ENCODE results near the gene DNAH10.
A peak's percentile ranks its signal among the peaks of the same experiment; 100 is the strongest.

The DNAH10 gene

GRCh38 chr12:123854918-123855317 is 92.8 kb downstream of the DNAH10 start:
- 60% methylated on average over 4 of the region's 6 CpGs for WGBS (ENCODE audit: insufficient coverage)
- H3K36me3 ChIP-seq (ENCODE audit: control insufficient read depth in 4 of 4, insufficient read depth in 4 of 4, low read length in 3 of 4), result no peaks in the 10 kb centered on the region
- no peak overlapping the region for H3K27ac ChIP-seq (ENCODE audit: insufficient read depth in 1 of 2, low read depth in 1 of 2, low read length in 2 of 2, poor library complexity in 1 of 2, severe bottlenecking in 2 of 2)
- no peaks in the 10 kb centered on the region for H3K4me1 ChIP-seq (ENCODE audit: control extremely low read depth in 1 of 4, control insufficient read depth in 4 of 4, insufficient read depth in 4 of 4, low read length in 3 of 4)
- no peaks in the 10 kb centered on the region for H3K27me3 ChIP-seq (replicated peaks in 2 of 5; ENCODE audit: control insufficient read depth in 4 of 5, insufficient read depth in 5 of 5, low read length in 4 of 5)
- no peaks in the 10 kb centered on the region for H3K9me3 ChIP-seq (ENCODE audit: control extremely low read depth in 1 of 5, control insufficient read depth in 4 of 5, insufficient read depth in 2 of 5, low read depth in 1 of 5, low read length in 4 of 5)
- POLR2A ChIA-PET, result no interaction called here
- DNase-seq, result peak; percentile 4 to 21 (median 14)
- CTCF ChIA-PET, result no interaction called here
- no peak overlapping the region for H3K4me3 ChIP-seq (ENCODE audit: control insufficient read depth in 1 of 7, extremely low read depth in 1 of 7, insufficient read depth in 4 of 7, low read depth in 2 of 7, low read length in 6 of 7)

GRCh38 chr12:123856681-123857080 is 94.6 kb downstream of the DNAH10 start:
- H3K27ac ChIP-seq (ENCODE audit: insufficient read depth in 1 of 2, low read depth in 1 of 2, low read length in 2 of 2, poor library complexity in 1 of 2, severe bottlenecking in 2 of 2), result no peak overlapping the region
- no peaks in the 10 kb centered on the region for H3K27me3 ChIP-seq (replicated peaks in 2 of 5; ENCODE audit: control insufficient read depth in 4 of 5, insufficient read depth in 5 of 5, low read length in 4 of 5)
- H3K36me3 ChIP-seq (ENCODE audit: control insufficient read depth in 4 of 4, insufficient read depth in 4 of 4, low read length in 3 of 4), result no peaks in the 10 kb centered on the region
- DNase-seq, result no peak
- ChIA-PET POLR2A (no interaction called here), CTCF (no interaction called here)
- H3K9me3 ChIP-seq (ENCODE audit: control extremely low read depth in 1 of 5, control insufficient read depth in 4 of 5, insufficient read depth in 2 of 5, low read depth in 1 of 5, low read length in 4 of 5), result no peaks in the 10 kb centered on the region
- no peak overlapping the region for H3K4me3 ChIP-seq (ENCODE audit: control insufficient read depth in 1 of 7, extremely low read depth in 1 of 7, insufficient read depth in 4 of 7, low read depth in 2 of 7, low read length in 6 of 7)
- WGBS (ENCODE audit: insufficient coverage), result 73% methylated on average over 1 of the region's 1 CpG
- no peaks in the 10 kb centered on the region for H3K4me1 ChIP-seq (ENCODE audit: control extremely low read depth in 1 of 4, control insufficient read depth in 4 of 4, insufficient read depth in 4 of 4, low read length in 3 of 4)

- POLR2A ChIA-PET, result no interaction called here
- H3K36me3 ChIP-seq (ENCODE audit: control insufficient read depth in 4 of 4, insufficient read depth in 4 of 4, low read length in 3 of 4), result no peaks in the 10 kb centered on the region
- CTCF ChIA-PET, result interaction anchor here (1.3 kb wide), 1 partner anchor 45 kb away, joined by 3 read pairs; no protein-coding TSS in a partner anchor
These were observed 96.1 kb downstream of the DNAH10 start for GRCh38 chr12:123858176-123858575.

GRCh38 chr12:123859035-123859434 is 96.9 kb downstream of the DNAH10 start:
- Histone ChIP-seq H3K36me3 (ENCODE audit: control insufficient read depth in 4 of 4, insufficient read depth in 4 of 4, low read length in 3 of 4) (no peaks in the 10 kb centered on the region), H3K27ac (ENCODE audit: insufficient read depth in 1 of 2, low read depth in 1 of 2, low read length in 2 of 2, poor library complexity in 1 of 2, severe bottlenecking in 2 of 2) (no peak overlapping the region), H3K4me3 (ENCODE audit: control insufficient read depth in 1 of 7, extremely low read depth in 1 of 7, insufficient read depth in 4 of 7, low read depth in 2 of 7, low read length in 6 of 7) (no peak overlapping the region), H3K4me1 (ENCODE audit: control extremely low read depth in 1 of 4, control insufficient read depth in 4 of 4, insufficient read depth in 4 of 4, low read length in 3 of 4) (no peaks in the 10 kb centered on the region), H3K27me3 (replicated peaks in 2 of 5; ENCODE audit: control insufficient read depth in 4 of 5, insufficient read depth in 5 of 5, low read length in 4 of 5) (no peaks in the 10 kb centered on the region), H3K9me3 (ENCODE audit: control extremely low read depth in 1 of 5, control insufficient read depth in 4 of 5, insufficient read depth in 2 of 5, low read depth in 1 of 5, low read length in 4 of 5) (no peaks in the 10 kb centered on the region)
- no peak for DNase-seq
- WGBS (ENCODE audit: insufficient coverage), result 93% methylated on average over 9 of the region's 13 CpGs
- POLR2A ChIA-PET, result no interaction called here
- CTCF ChIA-PET, result no interaction called here

More at GRCh38 chr12:123858176-123858575, 96.1 kb downstream of the DNAH10 start:
- H3K27ac ChIP-seq (ENCODE audit: insufficient read depth in 1 of 2, low read depth in 1 of 2, low read length in 2 of 2, poor library complexity in 1 of 2, severe bottlenecking in 2 of 2), result no peak overlapping the region
- no peaks in the 10 kb centered on the region for H3K27me3 ChIP-seq (replicated peaks in 2 of 5; ENCODE audit: control insufficient read depth in 4 of 5, insufficient read depth in 5 of 5, low read length in 4 of 5)
- DNase-seq, result no peak
- H3K9me3 ChIP-seq (ENCODE audit: control extremely low read depth in 1 of 5, control insufficient read depth in 4 of 5, insufficient read depth in 2 of 5, low read depth in 1 of 5, low read length in 4 of 5), result no peaks in the 10 kb centered on the region
- H3K4me1 ChIP-seq (ENCODE audit: control extremely low read depth in 1 of 4, control insufficient read depth in 4 of 4, insufficient read depth in 4 of 4, low read length in 3 of 4), result no peaks in the 10 kb centered on the region
- WGBS (ENCODE audit: insufficient coverage), result 97% methylated on average over 9 of the region's 9 CpGs
- no peak overlapping the region for H3K4me3 ChIP-seq (ENCODE audit: control insufficient read depth in 1 of 7, extremely low read depth in 1 of 7, insufficient read depth in 4 of 7, low read depth in 2 of 7, low read length in 6 of 7)

GRCh38 chr12:123860377-123860776 is 98.3 kb downstream of the DNAH10 start:
- ChIA-PET CTCF (interaction anchor here (0.6 to 1.6 kb wide), 3 partner anchors 45 to 131 kb away, joined by 3 read pairs; no protein-coding TSS in a partner anchor), POLR2A (interaction anchor here (1.0 kb wide), 1 partner anchor 90 kb away, joined by 3 read pairs; no protein-coding TSS in a partner anchor)
- no CpG with 5 or more reads among the region's 3 CpGs for WGBS (ENCODE audit: insufficient coverage)
- DNase-seq, result peak; percentile 10 to 74 (median 38)
- H3K27ac ChIP-seq (ENCODE audit: insufficient read depth in 1 of 2, low read depth in 1 of 2, low read length in 2 of 2, poor library complexity in 1 of 2, severe bottlenecking in 2 of 2), result no peak overlapping the region
- H3K9me3 ChIP-seq (ENCODE audit: control extremely low read depth in 1 of 5, control insufficient read depth in 4 of 5, insufficient read depth in 2 of 5, low read depth in 1 of 5, low read length in 4 of 5), result no peaks in the 10 kb centered on the region
- no peak overlapping the region for H3K4me3 ChIP-seq (ENCODE audit: control insufficient read depth in 1 of 7, extremely low read depth in 1 of 7, insufficient read depth in 4 of 7, low read depth in 2 of 7, low read length in 6 of 7)
- H3K36me3 ChIP-seq (ENCODE audit: control insufficient read depth in 4 of 4, insufficient read depth in 4 of 4, low read length in 3 of 4), result no peaks in the 10 kb centered on the region
- no peaks in the 10 kb centered on the region for H3K4me1 ChIP-seq (ENCODE audit: control extremely low read depth in 1 of 4, control insufficient read depth in 4 of 4, insufficient read depth in 4 of 4, low read length in 3 of 4)
- H3K27me3 ChIP-seq (replicated peaks in 2 of 5; ENCODE audit: control insufficient read depth in 4 of 5, insufficient read depth in 5 of 5, low read length in 4 of 5), result no peaks in the 10 kb centered on the region

- no peaks in the 10 kb centered on the region for H3K27me3 ChIP-seq (replicated peaks in 2 of 5; ENCODE audit: control insufficient read depth in 4 of 5, insufficient read depth in 5 of 5, low read length in 4 of 5)
- ChIA-PET CTCF (interaction anchor here (1.0 to 1.6 kb wide), 2 partner anchors 126 to 130 kb away, joined by 3 read pairs; no protein-coding TSS in a partner anchor), POLR2A (interaction anchor here (1.0 kb wide), 1 partner anchor 91 kb away, joined by 3 read pairs; no protein-coding TSS in a partner anchor)
- no peak overlapping the region for H3K4me3 ChIP-seq (ENCODE audit: control insufficient read depth in 1 of 7, extremely low read depth in 1 of 7, insufficient read depth in 4 of 7, low read depth in 2 of 7, low read length in 6 of 7)
- no peaks in the 10 kb centered on the region for H3K9me3 ChIP-seq (ENCODE audit: control extremely low read depth in 1 of 5, control insufficient read depth in 4 of 5, insufficient read depth in 2 of 5, low read depth in 1 of 5, low read length in 4 of 5)
- DNase-seq, result no peak
- H3K36me3 ChIP-seq (ENCODE audit: control insufficient read depth in 4 of 4, insufficient read depth in 4 of 4, low read length in 3 of 4), result no peaks in the 10 kb centered on the region
- no peak overlapping the region for H3K27ac ChIP-seq (ENCODE audit: insufficient read depth in 1 of 2, low read depth in 1 of 2, low read length in 2 of 2, poor library complexity in 1 of 2, severe bottlenecking in 2 of 2)
- H3K4me1 ChIP-seq (ENCODE audit: control extremely low read depth in 1 of 4, control insufficient read depth in 4 of 4, insufficient read depth in 4 of 4, low read length in 3 of 4), result no peaks in the 10 kb centered on the region
- 98% methylated on average over 4 of the region's 4 CpGs for WGBS (ENCODE audit: insufficient coverage)
These were observed 99.3 kb downstream of the DNAH10 start for GRCh38 chr12:123861392-123861791.

- H3K27me3 ChIP-seq (replicated peaks in 2 of 5; ENCODE audit: control insufficient read depth in 4 of 5, insufficient read depth in 5 of 5, low read length in 4 of 5), result peaks cover 0 to 5% (median 0%) of the 10 kb centered on the region in 5 experiments
- no peak overlapping the region for H3K27ac ChIP-seq (ENCODE audit: insufficient read depth in 1 of 2, low read depth in 1 of 2, low read length in 2 of 2, poor library complexity in 1 of 2, severe bottlenecking in 2 of 2)
- no peak for DNase-seq
- no peak overlapping the region for H3K4me3 ChIP-seq (ENCODE audit: control insufficient read depth in 1 of 7, extremely low read depth in 1 of 7, insufficient read depth in 4 of 7, low read depth in 2 of 7, low read length in 6 of 7)
- no peaks in the 10 kb centered on the region for H3K9me3 ChIP-seq (ENCODE audit: control extremely low read depth in 1 of 5, control insufficient read depth in 4 of 5, insufficient read depth in 2 of 5, low read depth in 1 of 5, low read length in 4 of 5)
- POLR2A ChIA-PET, result interaction anchor here (0.6 kb wide), 1 partner anchor 47 kb away, joined by 3 read pairs; no protein-coding TSS in a partner anchor
- no peaks in the 10 kb centered on the region for H3K4me1 ChIP-seq (ENCODE audit: control extremely low read depth in 1 of 4, control insufficient read depth in 4 of 4, insufficient read depth in 4 of 4, low read length in 3 of 4)
- CTCF ChIA-PET, result no interaction called here
- no CpG with 5 or more reads among the region's 1 CpG for WGBS (ENCODE audit: insufficient coverage)
- no peaks in the 10 kb centered on the region for H3K36me3 ChIP-seq (ENCODE audit: control insufficient read depth in 4 of 4, insufficient read depth in 4 of 4, low read length in 3 of 4)
These were observed 105.0 kb downstream of the DNAH10 start for GRCh38 chr12:123867141-123867540.
